HG02870 (cell line): Measurements from ENCODE around the gene COMTD1.

Experiments used
- ATAC-seq: cut with Tn5 transposase; IDR thresholded peaks from one replicate; pipeline ENCODE4 v1.9.1; 2021; ENCODE audit warnings: mild to moderate bottlenecking, moderate library complexity; ENCODE audit not compliant: unreplicated experiment

COMTD1 gene

GRCh38 chr10:75235375-75236177, at the start of gene COMTD1:
COMTD1 (minus strand) TSS chr10:75235957; CDS start chr10:75235928, 29 bp downstream.
- ATAC-seq = peak; percentile 67

- ATAC-seq = no peak
Measured at GRCh38 chr10:75283671-75284470, 48.1 kb upstream of the COMTD1 start.

DNA sequence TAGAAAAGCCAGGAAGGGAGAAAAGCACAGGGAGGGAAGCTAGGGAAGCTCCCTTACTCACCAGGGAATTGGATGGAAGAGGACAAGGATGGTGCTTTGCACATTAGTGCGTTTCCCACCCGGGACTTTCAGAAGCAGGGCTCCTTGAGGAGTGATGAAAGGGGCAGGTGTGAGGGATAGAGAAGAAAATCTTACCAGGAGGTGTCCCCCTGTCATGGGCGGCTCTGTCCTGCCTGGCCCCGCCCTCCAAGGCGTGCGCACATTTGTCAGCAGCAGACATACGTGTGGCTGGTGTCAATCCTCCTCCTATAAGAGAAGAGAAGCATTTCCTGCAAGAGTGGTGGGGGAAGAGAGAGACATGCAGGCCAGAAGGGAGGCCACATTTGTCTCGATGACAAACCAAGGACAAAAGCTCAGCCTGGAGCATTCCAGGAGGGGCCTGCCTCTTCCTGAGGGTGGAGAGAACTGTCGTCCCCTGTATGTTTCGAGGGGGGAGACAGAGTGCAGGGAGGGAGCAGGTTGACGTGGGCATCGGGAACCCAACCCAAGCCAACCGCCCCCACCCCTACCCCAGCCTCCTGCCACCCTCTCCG, 47.4 kb upstream of the COMTD1 start:
- ATAC-seq = no peak

DNA sequence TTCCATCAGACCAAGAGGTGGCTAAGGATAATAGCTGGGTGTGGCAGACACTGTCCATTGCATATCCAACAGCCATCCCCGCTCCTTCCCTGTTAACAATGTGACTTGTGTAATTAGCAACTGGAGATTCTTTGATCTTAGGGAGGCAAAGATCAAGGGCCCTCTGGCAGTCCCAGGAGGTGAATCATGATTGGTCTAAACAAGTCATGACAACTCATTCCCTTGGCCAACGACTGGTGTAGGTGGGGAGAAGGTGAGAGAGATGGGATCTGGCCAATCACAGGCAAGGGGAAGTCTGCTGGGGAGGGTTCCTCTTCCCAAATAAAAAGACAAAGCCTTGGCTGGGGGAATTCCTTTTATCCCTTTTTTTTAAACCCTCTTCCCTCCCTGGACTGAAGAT, 46.2 kb upstream of the COMTD1 start:
- ATAC-seq = no peak

DNA sequence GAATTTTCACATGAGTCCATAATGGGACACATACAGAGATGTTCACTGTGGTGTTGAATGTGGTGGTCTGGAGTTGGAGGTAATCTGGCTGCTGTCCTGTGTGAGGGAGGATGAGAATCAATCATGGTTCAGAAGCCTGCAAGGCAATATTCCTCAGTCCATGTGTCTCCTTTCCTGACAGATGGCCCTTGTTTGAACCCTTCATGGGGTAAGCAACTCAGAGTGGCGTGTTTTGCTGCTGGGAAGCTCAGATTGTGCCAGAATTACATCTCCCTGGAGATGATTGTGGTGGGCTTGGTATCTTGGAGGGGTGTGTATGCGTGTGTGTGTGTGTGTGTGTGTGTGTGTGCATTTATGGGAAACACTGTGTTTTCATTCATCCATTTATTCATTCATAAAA, 44.5 kb upstream of the COMTD1 start:
- no peak for ATAC-seq

DNA sequence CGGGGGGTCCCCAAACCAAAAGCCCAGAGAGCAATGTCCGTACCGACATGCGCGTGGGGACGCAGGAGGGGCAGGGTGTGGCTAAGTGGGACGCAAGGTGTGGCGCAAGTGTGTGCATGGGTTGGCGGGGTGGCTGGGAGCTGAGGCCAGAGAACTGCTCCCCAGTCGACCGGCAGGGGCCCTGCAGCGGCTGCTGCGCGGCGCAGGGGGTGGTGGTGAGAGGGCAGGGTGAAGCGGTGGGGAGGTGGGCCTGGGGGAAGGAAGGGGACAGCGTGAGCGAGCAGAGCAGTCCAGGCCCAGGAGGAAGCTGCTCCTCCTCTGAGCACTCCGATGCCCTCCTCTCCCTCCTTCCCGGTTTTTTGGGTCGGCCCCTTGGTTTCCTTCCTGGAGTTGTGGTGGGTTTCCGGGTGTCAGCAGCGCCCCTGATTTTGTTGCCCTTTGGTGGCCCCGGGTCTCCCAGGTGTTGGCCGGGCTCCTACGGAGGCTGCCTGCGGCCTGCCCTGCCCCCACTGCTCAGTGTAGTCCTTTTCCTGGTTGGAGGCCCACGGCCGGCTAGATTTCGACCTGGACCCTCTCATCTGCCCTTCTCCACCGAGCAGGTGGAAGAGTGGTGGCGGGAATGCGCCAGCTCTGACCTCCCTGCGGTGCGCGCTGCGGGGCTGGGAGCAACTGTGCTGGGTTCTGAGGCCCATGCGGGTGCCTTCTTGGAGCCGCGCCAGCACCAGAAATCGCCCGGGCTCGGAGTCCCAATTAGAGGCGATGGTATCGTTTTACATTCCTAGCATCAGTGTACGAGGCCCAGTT, 40.5 kb upstream of the COMTD1 start:
- ATAC-seq = no peak

DNA sequence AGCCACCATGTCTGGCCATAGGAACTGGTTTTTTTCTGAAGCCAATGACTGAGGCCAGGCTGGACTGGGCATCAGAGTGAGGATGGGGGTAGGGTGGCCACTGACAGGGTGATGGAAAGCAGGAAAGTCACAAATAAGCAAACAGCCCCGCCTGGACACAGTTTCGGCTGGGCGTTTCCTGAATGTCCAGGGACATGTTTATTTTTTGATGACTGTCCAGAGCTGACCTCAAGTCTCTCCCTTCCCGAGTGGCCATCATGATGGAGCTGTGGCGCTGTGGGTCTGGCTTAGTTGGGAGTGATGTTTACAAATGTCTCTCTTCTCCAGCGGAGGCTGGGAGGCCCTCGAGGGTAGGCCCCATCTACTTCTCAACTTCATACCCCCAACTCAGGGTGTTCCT, 37.1 kb upstream of the COMTD1 start:
- no peak for ATAC-seq

GRCh38 chr10:75272094-75272493, 36.3 kb upstream of the COMTD1 start:
- ATAC-seq = no peak

GRCh38 chr10:75269605-75270004, 33.8 kb upstream of the COMTD1 start:
- no peak for ATAC-seq

GRCh38 chr10:75266945-75267344, 31.2 kb upstream of the COMTD1 start:
- ATAC-seq = no peak

DNA sequence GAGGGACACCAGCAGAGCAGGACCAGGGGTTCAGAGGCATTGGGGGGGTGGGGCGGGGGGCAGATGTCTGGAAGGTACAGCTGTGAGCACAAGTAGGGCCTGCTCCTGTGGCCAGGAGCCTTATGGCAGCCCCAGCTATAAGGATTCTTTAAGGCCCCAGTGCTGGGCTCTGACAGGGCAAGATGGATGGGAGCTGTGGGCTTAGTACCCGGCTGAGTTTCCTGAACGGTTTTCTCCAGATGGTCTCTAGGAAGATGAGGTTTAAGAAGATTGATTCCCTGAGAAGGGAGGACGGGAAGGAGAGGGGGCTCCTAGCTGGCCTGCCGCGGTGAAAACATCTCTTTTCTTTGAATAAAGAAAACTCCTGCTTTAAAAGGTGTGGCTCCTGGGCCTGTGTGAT, 30.1 kb upstream of the COMTD1 start:
- ATAC-seq = no peak

DNA sequence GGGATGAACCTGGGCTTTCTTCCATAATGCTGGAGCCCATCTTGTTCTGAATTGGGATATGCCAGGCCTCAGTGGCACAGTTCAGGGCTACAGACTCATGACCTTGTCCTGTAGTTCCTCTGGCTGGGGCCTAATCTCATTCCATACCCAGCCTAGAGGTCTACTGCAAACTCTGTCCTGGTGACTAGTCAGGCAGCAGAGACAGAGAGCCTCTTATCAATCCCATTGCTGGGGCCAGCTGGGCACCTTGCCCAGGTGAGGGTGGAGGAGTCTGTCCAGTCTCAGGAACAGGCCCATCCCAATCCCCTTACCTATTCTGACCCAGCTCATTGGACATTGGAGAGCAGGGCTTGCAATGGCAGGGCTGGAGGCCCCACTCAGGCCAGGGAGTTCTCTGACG, 28.0 kb upstream of the COMTD1 start:
- ATAC-seq = no peak

- no peak for ATAC-seq
Measured at GRCh38 chr10:75261813-75262705, 26.3 kb upstream of the COMTD1 start.

DNA sequence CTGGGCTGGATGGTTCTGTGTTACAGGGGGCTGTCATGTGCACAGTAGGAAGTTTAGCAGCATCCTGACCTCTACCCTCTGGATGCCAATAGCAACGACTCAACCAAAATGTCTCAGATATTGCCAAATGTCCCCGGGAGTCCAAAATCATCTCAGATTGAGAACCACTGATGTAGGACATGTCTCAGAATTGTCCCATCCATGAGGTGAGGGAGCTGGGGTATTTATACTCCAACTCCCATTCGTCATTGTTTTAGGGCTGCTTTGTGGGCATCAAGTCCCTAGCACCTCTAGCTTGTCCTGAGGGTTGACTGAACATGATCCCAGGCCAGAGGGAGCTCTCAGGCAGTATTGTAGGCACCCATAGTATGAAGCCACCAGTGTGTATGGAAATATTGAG, 25.2 kb upstream of the COMTD1 start:
- no peak for ATAC-seq

DNA sequence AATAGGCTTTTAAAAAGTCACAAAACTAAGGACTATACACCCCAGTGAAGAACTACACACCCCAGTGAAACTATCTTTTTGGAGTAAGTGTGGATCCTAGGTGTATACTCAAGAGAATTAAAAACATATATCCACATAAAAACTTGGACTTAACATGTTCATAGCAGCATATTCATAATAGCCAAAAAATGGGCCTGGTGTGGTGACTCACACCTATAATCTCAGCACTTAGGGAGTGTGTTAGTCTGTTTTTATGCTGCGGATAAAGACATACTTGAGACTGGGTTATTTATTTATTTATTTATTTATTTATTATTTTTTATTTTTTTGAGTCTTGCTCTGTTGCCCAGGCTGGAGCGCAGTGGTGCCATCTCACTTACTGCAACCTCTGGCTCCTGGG, 19.0 kb upstream of the COMTD1 start:
- ATAC-seq = no peak

DNA sequence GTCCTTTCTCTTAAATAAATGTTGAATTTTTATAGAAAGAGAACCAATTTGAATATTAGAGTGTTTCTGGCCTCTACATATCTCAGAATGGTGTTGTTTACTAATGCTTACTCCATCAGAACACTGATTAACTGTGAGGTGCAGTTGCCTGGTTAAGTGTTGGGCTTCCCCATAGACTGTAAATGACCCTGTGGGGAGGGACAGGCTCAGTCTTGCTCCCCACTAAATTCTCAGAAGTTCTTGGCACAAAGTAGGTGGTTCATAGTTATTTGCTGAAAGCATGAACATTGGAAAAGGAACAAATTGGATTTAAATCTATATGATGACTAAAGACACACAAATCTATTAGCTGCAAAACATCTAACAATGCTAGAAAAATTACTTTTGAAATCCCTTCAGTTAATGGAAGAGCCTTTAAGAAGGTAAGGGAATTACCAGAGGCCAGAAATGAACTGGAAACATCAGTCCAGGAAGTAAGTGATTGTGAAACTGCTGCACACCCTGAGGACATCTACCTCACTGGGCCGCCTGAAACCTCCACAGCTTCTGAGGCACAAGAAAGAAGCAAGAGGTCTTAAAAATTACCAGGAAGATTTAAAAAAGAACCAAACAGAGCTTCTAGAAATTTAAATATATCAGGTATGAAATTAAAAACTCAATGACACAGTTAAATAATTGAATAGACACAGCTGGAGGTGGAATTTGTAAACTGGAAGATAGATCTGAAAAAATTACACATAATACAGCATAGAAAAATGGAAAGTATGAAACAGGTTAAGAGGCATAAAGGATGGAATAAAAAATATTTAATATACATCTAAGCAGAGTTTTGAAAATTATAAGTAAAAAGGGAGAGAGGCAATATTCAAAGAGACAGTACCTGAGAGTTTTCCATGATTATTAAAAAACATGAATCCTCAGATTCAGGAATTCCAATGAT, 17.8 kb upstream of the COMTD1 start:
- no peak for ATAC-seq

GRCh38 chr10:75250934-75251333, 15.2 kb upstream of the COMTD1 start:
- ATAC-seq = no peak

GRCh38 chr10:75247797-75248196, 12.0 kb upstream of the COMTD1 start:
- no peak for ATAC-seq

DNA sequence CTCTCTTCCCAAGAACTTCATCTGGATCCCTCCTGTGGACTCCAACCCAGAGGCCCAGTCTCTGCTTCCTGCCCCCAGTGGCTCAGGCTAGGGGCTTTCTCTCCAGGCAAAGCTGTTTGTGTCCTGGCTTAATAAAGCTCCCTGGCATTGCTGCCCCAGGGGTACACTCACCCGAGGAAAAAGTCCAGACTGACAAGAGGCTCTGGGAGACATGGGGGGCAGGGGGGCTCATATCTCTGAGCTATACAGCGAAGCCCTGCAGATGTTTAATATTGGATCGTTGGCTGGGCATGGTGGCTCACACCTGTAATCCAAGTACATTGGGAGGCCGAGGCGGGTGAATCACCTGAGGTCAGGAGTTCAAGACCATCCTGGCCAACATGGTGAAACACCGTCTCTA, 10.7 kb upstream of the COMTD1 start:
- no peak for ATAC-seq
